Tibial nerve (tissue), 4 donors: ENCODE results near the gene MICB. TPM values are rescaled to one million over a fixed set of nuclear protein-coding genes. Genes with fewer than 3 reads are reported as not detected.
"Not testable (repeated sequence)": the region's sequence is repeated elsewhere in the genome, so short reads cannot be mapped to it uniquely, and the experiment has no call there.

Experiments
- DNase-seq, 2 donors: peaks; one replicate each; pipeline ENCODE4 v3.0.0-alpha.2; 2019; ENCODE audit warnings: low spot score in 2 of 2
- H3K27ac ChIP-seq, 4 donors: fragments of 200-600 bp; sonication (generic) in 3 of 4; one replicate each; pipeline ENCODE4 v1.5.1; 2017 to 2019; ENCODE audit warnings: mild to moderate bottlenecking in 1 of 4
- H3K27me3 ChIP-seq, 2 donors: fragments of 200-600 bp; sonication (generic) in 1 of 2; one replicate each; pipeline versions ENCODE4 v1.5.1 to v1.6.0; 2017 to 2019
- H3K36me3 ChIP-seq, 3 donors: fragments of 200-600 bp; sonication (generic); one replicate each; pipeline ENCODE4 v1.5.1; 2018 to 2019
- H3K4me1 ChIP-seq, 4 donors: fragments of 200-600 bp; sonication (generic) in 3 of 4; one replicate each; pipeline ENCODE4 v1.5.1; 2017 to 2019
- H3K4me3 ChIP-seq, 4 donors: fragments of 200-600 bp; sonication (generic) in 3 of 4; one replicate each; pipeline ENCODE4 v1.5.1; 2017 to 2019; ENCODE audit warnings: mild to moderate bottlenecking in 1 of 4, moderate library complexity in 1 of 4
- H3K9me3 ChIP-seq, 4 donors: fragments of 200-600 bp; sonication (generic) in 3 of 4; one replicate each; pipeline ENCODE4 v1.5.1; 2017 to 2019
- EP300 ChIP-seq, 2 donors: sonication (generic); formaldehyde crosslinking; IDR thresholded peaks; one replicate each; pipeline ENCODE4 v1.6.1; 2017; ENCODE audit warnings: antibody characterized with exemption in 2 of 2, mild to moderate bottlenecking in 1 of 2
- POLR2A ChIP-seq, 2 donors: fragments of 450-650 bp; IDR thresholded peaks; one replicate each; pipeline ENCODE4 v1.6.1; 2017; ENCODE audit warnings: antibody characterized with exemption in 2 of 2, mild to moderate bottlenecking in 2 of 2, moderate library complexity in 2 of 2
- WGBS, 2 donors: methylation state at CpG; one replicate each; pipeline ENCODE4 v1.1.5; 2018; 5-methylcytosine and 5-hydroxymethylcytosine counted together
- total RNA-seq, 4 donors: library from RNA; depleted of rRNA; stranded (reverse); fragments of >200 nt; gene quantifications; one replicate each; pipeline ENCODE4 v1.1.0, GENCODE V29; 2016
- TF ChIP-seq, protein P1 (sequence below), 5 experiments: fragments of 200-600 bp in 3 of 5; fragments of 450-650 bp in 2 of 5; sonication (generic) in 3 of 5; IDR thresholded peaks; one replicate each; pipeline ENCODE4 v1.5.1; 2016 to 2019; ENCODE audit warnings: antibody characterized with exemption in 5 of 5, mild to moderate bottlenecking in 3 of 5, moderate library complexity in 2 of 5

Gene MICB
- total RNA-seq, 4 donors from 2014 or later: 1.0 to 8.0 (median 4.1) TPM

DNA sequence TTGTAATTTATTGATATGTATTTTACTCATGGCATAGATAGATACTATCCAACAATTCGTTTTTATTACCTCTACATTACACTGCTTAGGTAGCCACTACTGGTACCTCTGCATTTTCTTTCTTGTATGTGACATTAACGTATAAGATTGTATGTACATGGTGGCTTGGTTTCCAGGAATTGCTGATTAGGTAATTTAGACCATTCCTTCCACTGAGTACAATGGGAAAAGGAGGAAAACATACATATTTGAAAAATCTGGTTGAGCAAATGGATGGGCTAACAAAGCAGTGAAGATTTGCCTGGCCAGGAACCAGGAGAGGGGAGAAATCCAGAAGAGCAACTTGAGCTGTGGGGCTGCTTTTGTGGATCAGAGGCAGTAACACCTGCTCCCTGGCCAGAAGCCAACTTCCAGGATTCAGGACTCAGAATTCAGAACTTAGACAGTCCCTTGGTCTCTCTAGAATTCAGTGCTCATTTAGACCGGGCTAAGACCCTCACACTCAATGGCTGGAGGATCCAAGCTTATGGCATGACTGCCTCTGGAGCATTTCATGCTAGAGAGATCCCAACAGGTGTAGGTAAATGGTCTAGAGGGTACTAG, 17.9 kb upstream of the MICB start:
- TF ChIP-seq POLR2A (IDR thresholded peaks at IDR 0.05) (no peak), EP300 (IDR thresholded peaks at IDR 0.05) (no peak)
- TF ChIP-seq, protein P1, sequence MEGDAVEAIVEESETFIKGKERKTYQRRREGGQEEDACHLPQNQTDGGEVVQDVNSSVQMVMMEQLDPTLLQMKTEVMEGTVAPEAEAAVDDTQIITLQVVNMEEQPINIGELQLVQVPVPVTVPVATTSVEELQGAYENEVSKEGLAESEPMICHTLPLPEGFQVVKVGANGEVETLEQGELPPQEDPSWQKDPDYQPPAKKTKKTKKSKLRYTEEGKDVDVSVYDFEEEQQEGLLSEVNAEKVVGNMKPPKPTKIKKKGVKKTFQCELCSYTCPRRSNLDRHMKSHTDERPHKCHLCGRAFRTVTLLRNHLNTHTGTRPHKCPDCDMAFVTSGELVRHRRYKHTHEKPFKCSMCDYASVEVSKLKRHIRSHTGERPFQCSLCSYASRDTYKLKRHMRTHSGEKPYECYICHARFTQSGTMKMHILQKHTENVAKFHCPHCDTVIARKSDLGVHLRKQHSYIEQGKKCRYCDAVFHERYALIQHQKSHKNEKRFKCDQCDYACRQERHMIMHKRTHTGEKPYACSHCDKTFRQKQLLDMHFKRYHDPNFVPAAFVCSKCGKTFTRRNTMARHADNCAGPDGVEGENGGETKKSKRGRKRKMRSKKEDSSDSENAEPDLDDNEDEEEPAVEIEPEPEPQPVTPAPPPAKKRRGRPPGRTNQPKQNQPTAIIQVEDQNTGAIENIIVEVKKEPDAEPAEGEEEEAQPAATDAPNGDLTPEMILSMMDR (IDR thresholded peaks at IDR 0.05): no peak
- no peaks in the 10 kb centered on the region for H3K36me3 ChIP-seq
- H3K4me3 ChIP-seq: no peak overlapping the region
- no peaks in the 10 kb centered on the region for H3K4me1 ChIP-seq
- H3K27me3 ChIP-seq: no peaks in the 10 kb centered on the region
- no peaks in the 10 kb centered on the region for H3K9me3 ChIP-seq
- WGBS, 2 donors: 56 to 73% methylated on average over 3 of the region's 3 CpGs
- no peak overlapping the region for H3K27ac ChIP-seq
- DNase-seq: no peak

DNA sequence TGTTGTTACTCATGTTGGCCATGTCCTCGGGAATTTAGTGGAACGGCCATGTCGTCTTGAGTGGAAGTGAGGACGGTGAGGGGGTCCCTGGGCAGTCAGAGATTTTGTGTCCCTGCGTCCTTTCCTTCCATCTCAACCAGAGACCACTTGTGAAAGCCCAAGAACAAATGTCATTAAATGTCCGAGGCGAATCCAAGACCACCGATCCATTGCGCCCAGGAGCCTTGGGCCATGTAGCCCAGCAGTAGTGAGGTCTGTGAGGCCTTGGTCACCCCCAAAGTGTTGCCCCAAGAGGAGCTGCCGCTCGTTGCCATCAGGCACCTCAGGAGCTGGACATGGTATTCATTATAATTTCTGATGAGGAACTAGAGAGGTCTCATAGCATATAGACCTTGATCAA, 17.4 kb upstream of the MICB start:
- no peak for DNase-seq
- H3K36me3 ChIP-seq: no peaks in the 10 kb centered on the region
- no peak overlapping the region for H3K4me3 ChIP-seq
- no peaks in the 10 kb centered on the region for H3K27me3 ChIP-seq
- H3K4me1 ChIP-seq: no peaks in the 10 kb centered on the region
- no peaks in the 10 kb centered on the region for H3K9me3 ChIP-seq
- WGBS, 2 donors: 82 to 85% methylated on average over 6 to 11 of the region's 11 CpGs
- no peak overlapping the region for H3K27ac ChIP-seq
- TF ChIP-seq EP300 (IDR thresholded peaks at IDR 0.05) (no peak), POLR2A (IDR thresholded peaks at IDR 0.05) (no peak)
- TF ChIP-seq, protein P1 (IDR thresholded peaks at IDR 0.05): no peak

GRCh38 chr6:31483392-31483791, 14.6 kb upstream of the MICB start:
- H3K4me3 ChIP-seq: no peak overlapping the region
- no peaks in the 10 kb centered on the region for H3K9me3 ChIP-seq
- TF ChIP-seq, protein P1 (IDR thresholded peaks at IDR 0.05): no peak
- no peak for TF ChIP-seq POLR2A (IDR thresholded peaks at IDR 0.05)
- TF ChIP-seq EP300 (IDR thresholded peaks at IDR 0.05): no peak
- 36 to 68% methylated on average over 2 of the region's 2 CpGs for WGBS, 2 donors
- H3K36me3 ChIP-seq: no peaks in the 10 kb centered on the region
- no peaks in the 10 kb centered on the region for H3K4me1 ChIP-seq
- DNase-seq: no peak
- no peak overlapping the region for H3K27ac ChIP-seq
- H3K27me3 ChIP-seq: no peaks in the 10 kb centered on the region

GRCh38 chr6:31485055-31485454, 12.9 kb upstream of the MICB start:
- H3K27ac ChIP-seq: no peak overlapping the region
- H3K4me1 ChIP-seq: no peaks in the 10 kb centered on the region
- TF ChIP-seq EP300 (IDR thresholded peaks at IDR 0.05): no peak
- TF ChIP-seq, protein P1 (IDR thresholded peaks at IDR 0.05): no peak
- TF ChIP-seq POLR2A (IDR thresholded peaks at IDR 0.05): no peak
- H3K27me3 ChIP-seq: peaks cover 0 to 8% of the 10 kb centered on the region in 2 donors
- WGBS, 2 donors: 76 to 77% methylated on average over 1 of the region's 1 CpG
- DNase-seq: no peak
- H3K9me3 ChIP-seq: no peaks in the 10 kb centered on the region
- no peaks in the 10 kb centered on the region for H3K36me3 ChIP-seq
- no peak overlapping the region for H3K4me3 ChIP-seq

- H3K4me3 ChIP-seq, H3K9me3 ChIP-seq, H3K36me3 ChIP-seq, DNase-seq, H3K27ac ChIP-seq, H3K4me1 ChIP-seq: not testable (repeated sequence)
- H3K27me3 ChIP-seq: peaks cover 0 to 19% of the 10 kb centered on the region in 2 donors
- WGBS, 2 donors: 19% methylated on average over 2 of the region's 9 CpGs; no CpG with 5 or more reads in 1 of the 2 donors
Measured at GRCh38 chr6:31486065-31486837, 11.7 kb upstream of the MICB start.

DNA sequence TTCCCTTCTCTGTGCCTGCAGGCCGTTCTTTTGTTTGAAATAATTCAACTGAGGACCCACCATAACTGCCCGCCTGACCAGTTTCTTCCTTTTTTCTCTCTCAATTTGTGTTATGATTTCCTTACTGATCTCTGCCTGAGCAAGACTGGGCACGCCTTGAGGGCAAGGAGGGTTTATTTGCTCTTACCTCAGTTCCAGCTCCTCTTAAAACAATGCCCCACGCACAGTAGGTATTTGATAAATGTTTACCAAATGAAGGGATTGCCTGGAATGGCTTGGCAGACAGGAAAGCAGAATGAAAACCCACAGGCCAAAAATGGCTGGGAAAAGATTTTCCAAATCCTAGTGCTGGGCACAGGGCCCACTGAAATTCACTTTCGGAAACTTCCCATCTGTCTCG, 10.3 kb upstream of the MICB start:
- H3K4me3 ChIP-seq, H3K9me3 ChIP-seq, H3K36me3 ChIP-seq, H3K27ac ChIP-seq, H3K4me1 ChIP-seq, DNase-seq: not testable (repeated sequence)
- H3K27me3 ChIP-seq: peaks cover 0 to 27% of the 10 kb centered on the region in 2 donors
- 78 to 86% methylated on average over 6 of the region's 6 CpGs for WGBS, 2 donors
